ENCODE data around the gene DHTKD1. TPM values are rescaled to one million over a fixed set of nuclear protein-coding genes. Genes with fewer than 3 reads are reported as not detected.

The DHTKD1 gene
- total and polyA plus RNA-seq, 10 of the 15 experiments (the other 5 are each of a cell fraction or from before 2014, with no cell fraction given): 11.3 to 35.0 (median 26.9) TPM

DNA sequence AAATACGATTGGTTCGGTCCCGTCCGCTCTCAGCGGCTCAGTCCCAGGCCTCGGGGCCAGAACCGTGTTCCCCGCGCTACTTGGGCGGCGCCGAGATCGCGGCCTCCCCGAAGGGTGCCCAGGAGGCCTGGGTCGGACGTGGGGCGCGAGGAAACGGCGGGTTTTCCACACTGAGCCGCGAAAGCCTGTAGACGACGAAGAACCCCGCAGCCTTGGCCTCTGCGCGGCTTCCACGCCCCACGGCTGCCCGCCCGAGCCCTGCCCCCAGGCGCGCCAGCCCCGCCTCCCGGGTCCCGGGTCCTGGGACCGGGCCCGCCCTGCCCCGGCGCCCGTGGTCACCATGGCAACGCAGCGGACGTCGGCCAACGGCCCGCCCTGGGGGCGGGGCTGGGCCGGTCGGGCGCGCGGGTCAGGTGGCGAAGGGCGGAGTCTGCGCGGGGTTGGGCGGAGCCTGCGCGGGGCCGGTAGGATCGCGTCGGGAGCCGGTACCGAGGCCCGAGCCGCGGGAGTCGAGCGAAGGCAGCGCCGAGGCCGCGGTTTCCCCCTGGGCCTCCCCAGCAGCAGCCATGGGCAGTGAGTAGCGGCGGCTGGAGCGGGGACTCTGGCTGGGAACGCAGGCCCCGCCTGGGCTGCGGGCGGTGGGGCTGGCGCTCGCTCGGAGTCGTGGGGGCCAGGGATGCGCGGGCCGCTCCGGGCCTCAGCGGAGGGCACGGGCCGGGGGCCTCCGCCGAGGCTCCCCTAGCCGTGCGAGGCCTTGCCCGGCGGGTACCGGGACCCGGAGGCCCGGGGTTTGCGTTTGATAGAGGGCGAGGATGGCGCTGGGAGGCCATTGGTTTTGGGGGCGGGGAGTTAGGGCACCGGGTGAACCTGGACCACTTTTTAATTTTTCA is 60.7 kb downstream of the DHTKD1 start, which contains the start of gene SEC61A2 (continued):
- TF ChIP-seq PBX3 (IDR thresholded peaks at IDR 0.05; ENCODE audit: insufficient replicate concordance, low read depth, low read length): no peak
- no peak for TF ChIP-seq IKZF2 (IDR thresholded peaks at IDR 0.05)
- no peak for TF ChIP-seq SREBF1 (IDR thresholded peaks at IDR 0.05; ENCODE audit: low read length)
- no peak for TF ChIP-seq HDAC2 (IDR thresholded peaks at IDR 0.05)
- TF ChIP-seq KDM1A (IDR thresholded peaks at IDR 0.05; ENCODE audit: borderline replicate concordance): no peak
- peak; percentile 68; the same call in 1 of the 2 replicates for TF ChIP-seq ZSCAN29 (IDR thresholded peaks at IDR 0.05)
- TF ChIP-seq ZNF24 (IDR thresholded peaks at IDR 0.05): no peak
- no peak for TF ChIP-seq ZNF622 (IDR thresholded peaks at IDR 0.05)
- no peak for TF ChIP-seq MTA3 (IDR thresholded peaks at IDR 0.05; ENCODE audit: borderline replicate concordance, low read length)
- no peak for TF ChIP-seq MYB (IDR thresholded peaks at IDR 0.05; ENCODE audit: borderline replicate concordance, low read depth, low read length)
- TF ChIP-seq SMC3 (IDR thresholded peaks at IDR 0.05; ENCODE audit: borderline replicate concordance, low read length): no peak
- TF ChIP-seq ZBTB11 (CRISPR knock-in tag; IDR thresholded peaks at IDR 0.05): no peak
- peak; percentile 91 for TF ChIP-seq POLR2A (IDR thresholded peaks at IDR 0.05; ENCODE audit: low read depth, low read length)
- peak; percentile 68 for TF ChIP-seq NRF1 (conservative IDR thresholded peaks at IDR 0.05; ENCODE audit: low read depth, low read length)
- no peak for TF ChIP-seq SPI1 (IDR thresholded peaks at IDR 0.05; ENCODE audit: borderline replicate concordance, insufficient read depth, low read depth, low read length)
- no peak for TF ChIP-seq ZNF592 (IDR thresholded peaks at IDR 0.05)
- no peak for TF ChIP-seq NFYB (IDR thresholded peaks at IDR 0.05; ENCODE audit: insufficient read depth, low read depth, low read length)
- TF ChIP-seq POLR2AphosphoS5 (IDR thresholded peaks at IDR 0.05; ENCODE audit: low read length): peak; percentile 72; the same call in 1 of the 2 replicates
- peak; percentile 35; the same call in 1 of the 2 replicates for TF ChIP-seq CHD2 (IDR thresholded peaks at IDR 0.05; ENCODE audit: borderline replicate concordance, low read depth, low read length)
- no peak for TF ChIP-seq CREB1 (IDR thresholded peaks at IDR 0.05; ENCODE audit: low read depth)
- peak; percentile 89; the same call in 1 of the 2 replicates for TF ChIP-seq GATAD2B (conservative IDR thresholded peaks at IDR 0.05; ENCODE audit: low read depth)
- TF ChIP-seq STAT1 (conservative IDR thresholded peaks at IDR 0.05): 0 out of 2 replicates have a peak, but pooled peaks have one; percentile 52
- TF ChIP-seq FOXM1 (IDR thresholded peaks at IDR 0.05; ENCODE audit: low read depth, low read length): no peak
